T-helper 2 cell (primary cell): ENCODE measurements around the gene MTX3.

Experiments used
- DNase-seq, 5 experiments: peaks; one replicate each; pipeline versions ENCODE4 v3.0.0 to v3.0.0-alpha.2; 2012 to 2022

Gene MTX3

DNA sequence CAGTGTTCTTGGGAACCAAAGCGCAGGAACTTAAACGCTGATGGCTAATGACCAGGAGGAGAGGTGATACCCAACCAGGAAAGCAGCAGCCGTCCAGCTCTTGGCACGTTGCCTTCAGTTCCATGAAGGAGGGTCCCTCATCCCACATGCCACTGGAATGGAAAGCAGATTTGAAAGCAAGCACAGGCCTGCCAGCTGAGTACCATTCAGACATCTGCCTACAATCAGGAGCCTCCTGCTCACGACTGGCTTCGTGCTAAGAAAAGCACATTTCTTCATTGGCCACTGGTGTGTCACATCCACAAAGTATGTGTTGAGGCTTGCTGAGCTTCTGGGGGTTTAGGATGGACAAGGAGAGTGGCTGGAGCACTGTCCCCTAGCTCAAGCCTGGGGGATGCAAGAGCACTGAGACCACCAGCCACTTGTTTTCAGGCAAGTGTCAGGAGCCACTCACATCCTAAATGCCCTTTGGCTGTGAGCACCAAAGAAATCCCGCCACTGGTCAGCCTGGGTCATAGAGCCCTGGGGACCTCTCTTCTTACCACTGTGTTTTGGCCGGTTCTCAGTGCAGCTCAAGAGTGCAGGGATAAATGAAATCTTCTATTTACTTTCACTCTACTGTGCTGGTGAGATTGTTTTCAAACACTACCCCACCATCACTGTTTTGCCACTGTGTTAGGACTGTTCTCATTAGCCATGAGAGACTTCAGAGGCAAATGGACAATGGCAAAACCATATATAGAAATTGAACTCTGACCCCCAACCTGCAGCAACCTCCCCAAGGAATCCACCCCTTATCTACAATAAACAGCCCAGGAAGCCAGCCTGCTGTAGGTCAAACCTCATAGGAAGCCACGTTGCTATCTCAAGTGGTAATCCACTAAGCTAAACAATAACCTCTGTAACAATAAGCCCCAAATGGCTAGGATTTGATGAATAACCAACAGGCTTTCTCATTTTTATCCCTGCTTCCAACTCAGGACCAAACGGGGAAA is 58.3 kb downstream of the MTX3 start:
- peak in 1 of 5 experiments; percentile 50 for DNase-seq

GRCh38 chr5:79931866-79932265 is 59.2 kb downstream of the MTX3 start:
- no peak for DNase-seq

DNA sequence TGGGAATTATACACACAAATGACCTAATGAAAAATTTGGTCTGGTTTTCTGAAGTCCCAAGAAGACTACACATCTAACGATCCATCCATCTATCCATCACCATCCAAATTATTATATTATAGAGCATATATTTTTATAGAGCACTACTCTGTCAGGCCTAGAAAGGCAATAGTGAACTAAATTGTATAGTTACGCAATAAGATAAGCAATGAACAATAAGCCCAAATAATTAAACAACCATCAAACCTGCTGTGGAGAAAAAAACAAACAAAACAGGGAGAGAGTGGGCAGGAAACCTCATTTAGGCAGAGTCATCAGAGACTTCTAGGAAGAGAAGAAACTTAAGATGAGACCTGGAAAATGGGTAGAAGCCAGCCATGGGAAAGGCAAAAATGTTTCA is 59.7 kb downstream of the MTX3 start:
- no peak for DNase-seq

GRCh38 chr5:79929095-79929494 is 62.0 kb downstream of the MTX3 start:
- DNase-seq = no peak
